Measurements from ENCODE around the gene ABCD1. TPM values are rescaled to one million over a fixed set of nuclear protein-coding genes. Genes with fewer than 3 reads are reported as not detected.
"Not testable (repeated sequence)": the region's sequence is repeated elsewhere in the genome, so short reads cannot be mapped to it uniquely, and the experiment has no call there.

The ABCD1 gene
- total RNA-seq, 1 donor from 2014 or later: 27.2 TPM

GRCh38 chrX:153746359-153746758 lies 21.7 kb downstream of the ABCD1 start:
- Histone ChIP-seq H3K4me2 (ENCODE audit: low read length) (no peak overlapping the region), H4K20me1 (ENCODE audit: insufficient read depth, low read length) (no peaks in the 10 kb centered on the region), H3K27ac (ENCODE audit: low read depth, low read length) (no peak overlapping the region), H3K4me3 (ENCODE audit: insufficient read depth, low read depth, low read length) (no peak overlapping the region), H3K9me3 (ENCODE audit: insufficient read depth, low read depth, low read length) (no peaks in the 10 kb centered on the region), H3K36me3 (ENCODE audit: insufficient read depth, low read length) (no peaks in the 10 kb centered on the region), H3K4me1 (ENCODE audit: insufficient read depth, low read length) (no peaks in the 10 kb centered on the region), H3K9ac (ENCODE audit: low read length) (no peak overlapping the region), H3K27me3 (ENCODE audit: insufficient read depth, low read length) (no peaks in the 10 kb centered on the region), H3K79me2 (ENCODE audit: insufficient read depth, low read length) (no peaks in the 10 kb centered on the region), H2AFZ (ENCODE audit: low read depth, low read length) (no peak overlapping the region)
- Mint-ChIP-seq H3K9me3 (ENCODE audit: unreplicated experiment) (no peaks in the 10 kb centered on the region), H3K4me3 (ENCODE audit: unreplicated experiment) (no peak overlapping the region), H3K4me1 (ENCODE audit: low read depth, unreplicated experiment) (no peaks in the 10 kb centered on the region), H3K27me3 (ENCODE audit: low read depth, unreplicated experiment) (peaks cover 6% of the 10 kb centered on the region), H3K27ac (ENCODE audit: unreplicated experiment) (no peak overlapping the region), H3K36me3 (ENCODE audit: low read depth, unreplicated experiment) (no peaks in the 10 kb centered on the region)
- TF ChIP-seq CTCF (IDR thresholded peaks at IDR 0.05; ENCODE audit: insufficient read depth, low read depth, low read length): no peak
- TF ChIP-seq EZH2 (IDR thresholded peaks at IDR 0.05; ENCODE audit: insufficient read depth, low read length): no peak
- DNase-seq (ENCODE audit: low read depth): no peak
- FAIRE-seq: no peak

- not testable (repeated sequence) for FAIRE-seq; H3K79me2 ChIP-seq (ENCODE audit: insufficient read depth, low read length); H3K27me3 Mint-ChIP-seq (ENCODE audit: low read depth, unreplicated experiment); H3K9me3 Mint-ChIP-seq (ENCODE audit: unreplicated experiment); H3K36me3 ChIP-seq (ENCODE audit: insufficient read depth, low read length); H3K27me3 ChIP-seq (ENCODE audit: insufficient read depth, low read length); DNase-seq (ENCODE audit: low read depth); H3K9me3 ChIP-seq (ENCODE audit: insufficient read depth, low read depth, low read length); H3K4me3 Mint-ChIP-seq (ENCODE audit: unreplicated experiment); H4K20me1 ChIP-seq (ENCODE audit: insufficient read depth, low read length); H3K4me1 Mint-ChIP-seq (ENCODE audit: low read depth, unreplicated experiment); H3K9ac ChIP-seq (ENCODE audit: low read length); H3K4me2 ChIP-seq (ENCODE audit: low read length); H2AFZ ChIP-seq (ENCODE audit: low read depth, low read length); H3K27ac ChIP-seq (ENCODE audit: low read depth, low read length); H3K4me1 ChIP-seq (ENCODE audit: insufficient read depth, low read length); H3K27ac Mint-ChIP-seq (ENCODE audit: unreplicated experiment); H3K36me3 Mint-ChIP-seq (ENCODE audit: low read depth, unreplicated experiment); H3K4me3 ChIP-seq (ENCODE audit: insufficient read depth, low read depth, low read length)
Observed at GRCh38 chrX:153746991-153747390, 22.3 kb downstream of the ABCD1 start.

- not testable (repeated sequence) for H3K27me3 ChIP-seq (ENCODE audit: insufficient read depth, low read length); H3K9me3 Mint-ChIP-seq (ENCODE audit: unreplicated experiment); H4K20me1 ChIP-seq (ENCODE audit: insufficient read depth, low read length); DNase-seq (ENCODE audit: low read depth); H3K4me1 Mint-ChIP-seq (ENCODE audit: low read depth, unreplicated experiment); H3K4me1 ChIP-seq (ENCODE audit: insufficient read depth, low read length); H3K27ac Mint-ChIP-seq (ENCODE audit: unreplicated experiment); H3K36me3 ChIP-seq (ENCODE audit: insufficient read depth, low read length); FAIRE-seq; H3K27ac ChIP-seq (ENCODE audit: low read depth, low read length); H3K4me3 Mint-ChIP-seq (ENCODE audit: unreplicated experiment); H3K4me2 ChIP-seq (ENCODE audit: low read length); H3K27me3 Mint-ChIP-seq (ENCODE audit: low read depth, unreplicated experiment); H3K36me3 Mint-ChIP-seq (ENCODE audit: low read depth, unreplicated experiment); H2AFZ ChIP-seq (ENCODE audit: low read depth, low read length); H3K79me2 ChIP-seq (ENCODE audit: insufficient read depth, low read length); H3K9me3 ChIP-seq (ENCODE audit: insufficient read depth, low read depth, low read length); H3K4me3 ChIP-seq (ENCODE audit: insufficient read depth, low read depth, low read length); H3K9ac ChIP-seq (ENCODE audit: low read length)
Observed at GRCh38 chrX:153749017-153749416, 24.4 kb downstream of the ABCD1 start.

Measured in astrocyte (in vitro differentiated cells and primary cell).